Measurements from ENCODE around the gene MYG1. TPM values are rescaled to one million over a fixed set of nuclear protein-coding genes. Genes with fewer than 3 reads are reported as not detected.

Gene MYG1
- total RNA-seq, 1 donor, result 39.5 TPM

DNA sequence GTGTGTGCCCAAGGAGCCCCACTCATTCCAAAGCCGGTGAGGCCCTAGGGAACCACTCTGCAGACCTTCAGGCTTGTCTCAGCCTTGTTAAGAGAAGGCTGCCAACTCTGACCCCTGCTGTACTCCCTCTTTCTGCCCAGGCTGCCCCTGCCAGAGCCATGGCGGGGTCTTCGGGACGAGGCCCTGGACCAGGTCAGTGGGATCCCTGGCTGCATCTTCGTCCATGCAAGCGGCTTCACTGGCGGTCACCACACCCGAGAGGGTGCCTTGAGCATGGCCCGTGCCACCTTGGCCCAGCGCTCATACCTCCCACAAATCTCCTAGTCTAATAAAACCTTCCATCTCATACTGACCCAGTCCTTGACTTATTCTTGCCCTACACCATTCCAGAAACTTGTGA is 7.3 kb downstream of the MYG1 start:
- no peak overlapping the region for H3K4me3 ChIP-seq (ENCODE audit: low read depth, low read length)
- DNase-seq (ENCODE audit: low read depth), result no peak
- TF ChIP-seq, protein P1, sequence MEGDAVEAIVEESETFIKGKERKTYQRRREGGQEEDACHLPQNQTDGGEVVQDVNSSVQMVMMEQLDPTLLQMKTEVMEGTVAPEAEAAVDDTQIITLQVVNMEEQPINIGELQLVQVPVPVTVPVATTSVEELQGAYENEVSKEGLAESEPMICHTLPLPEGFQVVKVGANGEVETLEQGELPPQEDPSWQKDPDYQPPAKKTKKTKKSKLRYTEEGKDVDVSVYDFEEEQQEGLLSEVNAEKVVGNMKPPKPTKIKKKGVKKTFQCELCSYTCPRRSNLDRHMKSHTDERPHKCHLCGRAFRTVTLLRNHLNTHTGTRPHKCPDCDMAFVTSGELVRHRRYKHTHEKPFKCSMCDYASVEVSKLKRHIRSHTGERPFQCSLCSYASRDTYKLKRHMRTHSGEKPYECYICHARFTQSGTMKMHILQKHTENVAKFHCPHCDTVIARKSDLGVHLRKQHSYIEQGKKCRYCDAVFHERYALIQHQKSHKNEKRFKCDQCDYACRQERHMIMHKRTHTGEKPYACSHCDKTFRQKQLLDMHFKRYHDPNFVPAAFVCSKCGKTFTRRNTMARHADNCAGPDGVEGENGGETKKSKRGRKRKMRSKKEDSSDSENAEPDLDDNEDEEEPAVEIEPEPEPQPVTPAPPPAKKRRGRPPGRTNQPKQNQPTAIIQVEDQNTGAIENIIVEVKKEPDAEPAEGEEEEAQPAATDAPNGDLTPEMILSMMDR (IDR thresholded peaks at IDR 0.05; ENCODE audit: insufficient read depth, low read length), result no peak

DNA sequence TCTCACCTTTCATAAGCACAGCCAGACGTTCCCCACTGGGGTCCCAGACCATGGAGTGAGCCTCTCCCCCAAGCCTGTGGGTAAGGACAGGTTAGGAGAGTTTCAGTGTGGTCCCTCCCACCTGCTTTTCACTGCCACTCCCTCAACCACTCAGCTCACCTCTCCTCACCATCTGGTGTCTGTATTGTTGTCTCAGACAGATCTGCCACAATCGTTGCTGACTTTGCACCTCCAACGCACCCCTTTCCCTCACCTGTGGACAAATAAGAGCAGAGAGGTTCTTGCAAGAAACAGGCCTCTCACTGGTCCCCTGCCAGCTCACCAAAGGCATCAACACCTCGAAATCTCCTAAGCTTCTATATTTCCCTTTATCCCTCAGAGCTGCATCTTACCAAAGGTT is 8.8 kb downstream of the MYG1 start:
- DNase-seq (ENCODE audit: low read depth), result no peak
- no peak overlapping the region for H3K4me3 ChIP-seq (ENCODE audit: low read depth, low read length)
- TF ChIP-seq, protein P1 (IDR thresholded peaks at IDR 0.05; ENCODE audit: insufficient read depth, low read length), result no peak

DNA sequence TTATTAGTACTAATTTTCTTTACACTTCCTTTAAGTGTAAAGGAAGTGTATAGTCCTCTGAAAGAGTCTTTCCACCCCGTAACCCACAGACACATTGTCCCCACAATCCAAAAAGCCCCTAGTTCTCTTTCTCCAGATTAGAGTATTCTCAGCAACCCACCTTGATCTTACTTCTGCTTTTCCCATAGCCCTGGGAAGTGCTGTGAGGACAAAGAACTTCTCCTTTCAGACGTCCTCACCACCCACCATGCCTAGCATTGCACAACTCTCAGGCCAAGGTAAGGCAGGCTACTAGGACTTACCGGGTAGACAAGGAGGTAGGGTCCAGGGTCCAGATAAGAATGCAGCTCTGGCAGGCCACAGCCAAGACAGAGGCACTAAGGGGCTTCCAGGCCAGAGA is 14.5 kb downstream of the MYG1 start:
- H3K4me3 ChIP-seq (ENCODE audit: low read depth, low read length), result no peak overlapping the region
- no peak for DNase-seq (ENCODE audit: low read depth)
- TF ChIP-seq, protein P1 (IDR thresholded peaks at IDR 0.05; ENCODE audit: insufficient read depth, low read length), result no peak

DNA sequence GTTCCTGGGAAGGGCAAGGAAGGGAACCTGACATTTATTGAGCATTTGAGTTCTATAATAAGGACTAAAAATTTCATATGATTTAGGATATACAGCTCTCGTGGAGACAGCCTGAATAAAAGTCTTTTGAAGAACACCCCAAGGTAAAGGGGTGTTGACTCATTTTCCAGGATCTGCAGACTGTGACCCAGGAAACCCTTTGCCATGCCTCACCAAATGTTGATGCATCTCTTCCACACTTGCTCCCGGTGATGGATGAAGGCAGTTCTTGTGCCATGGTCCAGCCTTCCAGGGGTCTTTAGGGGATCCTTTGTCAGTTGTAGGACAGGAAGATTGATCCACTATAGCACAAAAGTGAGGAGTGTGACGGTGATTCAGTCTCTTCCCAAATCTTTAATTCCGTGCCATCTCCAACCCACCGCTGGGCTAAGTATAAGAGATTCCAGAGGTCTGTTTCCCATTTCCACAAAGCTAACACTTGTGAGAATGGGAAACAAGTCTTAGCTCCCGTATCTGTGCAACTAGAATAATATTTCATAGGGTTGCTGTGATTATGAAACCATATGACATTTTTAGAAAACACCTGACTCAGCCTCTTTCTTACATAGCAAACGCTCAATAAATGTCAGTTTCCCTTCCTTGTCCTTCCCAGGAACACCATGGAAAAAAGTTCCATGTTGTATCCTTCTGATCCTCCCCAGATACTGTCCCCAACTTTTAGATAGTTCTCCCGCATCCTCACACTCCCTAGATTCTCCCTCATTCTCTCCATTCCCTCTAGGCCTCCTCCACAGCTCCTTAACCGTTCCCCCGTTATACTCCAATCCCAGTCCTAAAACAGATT is 21.1 kb downstream of the MYG1 start:
- DNase-seq (ENCODE audit: low read depth), result no peak
- H3K4me3 ChIP-seq (ENCODE audit: low read depth, low read length), result peak overlapping the region; percentile 91
- TF ChIP-seq, protein P1 (IDR thresholded peaks at IDR 0.05; ENCODE audit: insufficient read depth, low read length), result no peak

DNA sequence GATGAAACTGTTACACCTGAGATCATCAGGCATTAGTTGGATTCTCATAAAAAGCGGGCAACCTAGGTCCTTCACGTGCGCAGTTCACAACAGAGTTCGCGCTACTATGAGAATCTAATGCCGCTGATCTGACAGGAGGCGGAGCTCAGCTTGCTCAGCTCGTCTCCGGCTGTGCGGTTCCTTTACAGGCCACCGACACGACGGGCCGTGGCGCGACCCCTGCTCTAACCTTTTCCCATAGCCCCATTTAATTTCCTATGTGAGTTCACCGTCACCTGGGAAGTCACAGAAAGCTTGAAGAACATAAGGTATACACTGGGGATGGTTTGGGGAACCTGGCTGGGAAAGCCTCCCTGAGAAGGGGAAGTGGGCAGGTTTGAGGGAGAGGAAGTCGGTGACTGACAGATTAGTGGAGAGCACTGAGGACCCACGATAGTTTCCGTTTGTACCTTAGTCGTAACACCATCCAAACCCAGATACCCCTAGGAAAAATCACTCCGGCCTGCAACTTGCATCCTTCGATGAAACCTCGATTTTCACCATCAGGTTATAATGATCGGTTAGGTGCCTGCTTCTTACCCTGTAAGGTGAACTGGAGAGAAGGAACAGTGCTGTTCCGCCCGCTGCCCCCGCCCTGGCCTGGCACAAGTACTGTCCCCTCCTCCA is 24.8 kb downstream of the MYG1 start:
- TF ChIP-seq, protein P1 (IDR thresholded peaks at IDR 0.05; ENCODE audit: insufficient read depth, low read length), result no peak
- no peak for DNase-seq (ENCODE audit: low read depth)
- peak overlapping the region; percentile 67 for H3K4me3 ChIP-seq (ENCODE audit: low read depth, low read length)

DNA sequence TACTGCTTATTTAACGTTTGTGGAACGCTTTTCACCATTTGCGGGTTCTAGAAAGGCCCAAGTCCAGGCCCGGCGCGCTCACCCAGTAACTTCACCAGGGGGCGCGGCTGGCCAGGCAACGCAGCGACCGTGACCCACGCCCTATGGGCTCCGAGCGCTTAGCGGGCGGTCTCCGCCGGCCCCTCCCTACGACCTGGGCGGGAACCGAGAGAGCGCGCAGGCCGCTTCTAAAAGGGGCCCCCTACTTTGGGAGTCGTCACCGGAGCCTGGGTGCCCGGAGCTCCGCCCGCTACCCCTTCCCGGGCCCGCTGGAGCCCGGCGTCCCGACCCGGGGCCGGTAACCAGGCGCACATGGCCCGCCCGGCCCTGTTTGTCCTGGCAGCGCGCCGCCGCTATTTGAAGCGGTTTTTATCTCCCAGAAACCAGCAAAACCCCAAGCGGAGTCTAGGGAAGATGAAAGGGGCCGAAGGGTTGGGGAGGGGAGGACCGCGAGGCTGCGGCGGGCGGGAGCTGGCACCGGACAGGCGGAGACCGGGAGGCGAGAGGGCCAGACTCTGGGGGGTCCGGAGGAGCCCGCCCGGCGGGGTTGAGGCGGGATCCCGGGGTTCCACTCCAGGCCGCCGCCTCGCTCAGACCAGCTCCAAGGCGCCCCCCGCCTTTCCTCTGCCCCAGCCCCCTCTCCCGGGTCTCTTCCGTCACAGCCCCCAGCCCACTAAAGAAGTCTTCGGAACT is 25.4 kb downstream of the MYG1 start:
- TF ChIP-seq, protein P1 (IDR thresholded peaks at IDR 0.05; ENCODE audit: insufficient read depth, low read length), result peak; percentile 75
- DNase-seq (ENCODE audit: low read depth), result peak; percentile 90
- peak overlapping the region; percentile 67 for H3K4me3 ChIP-seq (ENCODE audit: low read depth, low read length)
